Lung (tissue), 12 donors: Measurements from ENCODE around the gene FMR1. TPM values are rescaled to one million over a fixed set of nuclear protein-coding genes. Genes with fewer than 3 reads are reported as not detected.
A peak's percentile ranks its signal among the peaks of the same experiment; 100 is the strongest.

Experiments
- ATAC-seq: fragments of 200-7000 bp; cut with Tn5 transposase; one replicate; pipeline ENCODE4 v1.9.1; 2020; ENCODE audit warnings: moderate number of reproducible peaks; ENCODE audit not compliant: insufficient read depth, low FRiP score
- DNase-seq, 3 donors: peaks; one replicate each; pipeline ENCODE4 v3.0.0-alpha.2; 2013 to 2017
- H3K27ac ChIP-seq, 2 donors: one replicate each; pipeline ENCODE4 v1.5.1; 2013; ENCODE audit warnings: mild to moderate bottlenecking in 2 of 2, moderate library complexity in 2 of 2, control low read depth in 1 of 2, inconsistent platforms in 1 of 2, low read depth in 1 of 2, low read length in 1 of 2
- H3K27me3 ChIP-seq, 3 donors: one replicate each; pipeline ENCODE4 v1.5.1; 2013; ENCODE audit warnings: low read length in 2 of 3; ENCODE audit not compliant: control insufficient read depth in 3 of 3, insufficient read depth in 3 of 3
- H3K36me3 ChIP-seq, 4 donors: one replicate each; pipeline ENCODE4 v1.5.1; 2013; ENCODE audit warnings: low read length in 4 of 4, mild to moderate bottlenecking in 1 of 4, moderate library complexity in 1 of 4; ENCODE audit not compliant: control insufficient read depth in 4 of 4, insufficient read depth in 4 of 4
- H3K4me1 ChIP-seq, 5 donors: one replicate each; pipeline ENCODE4 v1.5.1; 2013; ENCODE audit warnings: low read length in 5 of 5, mild to moderate bottlenecking in 2 of 5, moderate library complexity in 1 of 5; ENCODE audit not compliant: control insufficient read depth in 5 of 5, insufficient read depth in 5 of 5
- H3K4me3 ChIP-seq: one replicate; pipeline ENCODE4 v1.5.1; 2013; ENCODE audit warnings: mild to moderate bottlenecking, control low read depth, moderate library complexity
- H3K9ac ChIP-seq, 2 donors: one replicate each; pipeline ENCODE4 v1.5.1; 2013; ENCODE audit warnings: low read length in 2 of 2, control low read depth in 1 of 2; ENCODE audit not compliant: insufficient read depth in 1 of 2
- H3K9me3 ChIP-seq, 4 donors: one replicate each; pipeline ENCODE4 v1.5.1; 2013; ENCODE audit warnings: low read length in 3 of 4, mild to moderate bottlenecking in 1 of 4, moderate library complexity in 1 of 4; ENCODE audit not compliant: control insufficient read depth in 4 of 4, insufficient read depth in 3 of 4
- CTCF ChIP-seq: IDR thresholded peaks from 2 replicates; pipeline ENCODE4 v1.5.1; 2012; ENCODE audit warnings: mild to moderate bottlenecking; ENCODE audit errors: control extremely low read depth, extremely low read depth
- WGBS, 2 donors: extraction: QIAGEN DNeasy Blood & Tissue Kit; methylation state at CpG; one replicate each; pipeline ENCODE4 v1.1.7; 2013; 5-methylcytosine and 5-hydroxymethylcytosine counted together
- polyA plus RNA-seq, 2 donors: library from polyadenylated mRNA; stranded (reverse); fragments of 200-250 nt; gene quantifications; one replicate each; pipeline ENCODE4 v1.2.1, GENCODE V29; 2013
- total RNA-seq, 2 donors: library from RNA; depleted of rRNA in 1 of 2; stranded (reverse); fragments of >200 nt in 1 of 2; gene quantifications; one replicate each; pipeline ENCODE4 v1.2.1, GENCODE V29; 2014 to 2021
- donor health status: control.
- donor health status: control.
- donor health status: Bipolar disorder and iron deficiency.
- donor health status: healthy.
- donor health status: DM: yes; HTN: yes; CAD: no.

Gene FMR1
- total and polyA plus RNA-seq, 4 donors, result 18.4 to 105 (median 30.7) TPM

- Histone ChIP-seq H3K9me3 (peaks cover 0 to 3% (median 0%) of the 10 kb centered on the region in 4 donors), H3K4me1 (no peaks in the 10 kb centered on the region), H3K36me3 (no peaks in the 10 kb centered on the region), H3K9ac (no peak overlapping the region), H3K27ac (no peak overlapping the region), H3K4me3 (no peak overlapping the region), H3K27me3 (no peaks in the 10 kb centered on the region)
- ATAC-seq, result no peak
- DNase-seq, result no peak
- 70 to 85% methylated on average over 5 of the region's 5 CpGs for WGBS, 2 donors
- no peak for TF ChIP-seq CTCF
Observed at GRCh38 chrX:147877726-147878125, 34.0 kb upstream of the FMR1 start.

GRCh38 chrX:147884958-147885357 lies 26.8 kb upstream of the FMR1 start:
- no peak overlapping the region for H3K4me3 ChIP-seq
- no peak for TF ChIP-seq CTCF
- DNase-seq, result peak in 2 of 3 donors; percentile 2 to 26

GRCh38 chrX:147890756-147891155 lies 21.0 kb upstream of the FMR1 start:
- DNase-seq (no peak), ATAC-seq (no peak)
- Histone ChIP-seq H3K27me3 (no peaks in the 10 kb centered on the region), H3K9me3 (peaks cover 0 to 7% (median 1%) of the 10 kb centered on the region in 4 donors), H3K27ac (no peak overlapping the region), H3K9ac (no peak overlapping the region), H3K4me3 (no peak overlapping the region), H3K36me3 (no peaks in the 10 kb centered on the region), H3K4me1 (peaks cover 0 to 5% (median 0%) of the 10 kb centered on the region in 5 donors)
- 49 to 86% methylated on average over 1 of the region's 1 CpG for WGBS, 2 donors
- TF ChIP-seq CTCF, result no peak

More at GRCh38 chrX:147884958-147885357, 26.8 kb upstream of the FMR1 start:
- ATAC-seq, result no peak
- WGBS, 2 donors, result 28 to 52% methylated on average over 2 of the region's 2 CpGs
- Histone ChIP-seq H3K9me3 (peaks cover 0 to 9% (median 1%) of the 10 kb centered on the region in 4 donors), H3K27me3 (no peaks in the 10 kb centered on the region), H3K4me1 (no peaks in the 10 kb centered on the region), H3K36me3 (no peaks in the 10 kb centered on the region), H3K27ac (no peak overlapping the region), H3K9ac (no peak overlapping the region)

GRCh38 chrX:147891896-147892295 lies 19.8 kb upstream of the FMR1 start:
- no peak for ATAC-seq
- H3K4me3 ChIP-seq, result no peak overlapping the region
- no peaks in the 10 kb centered on the region for H3K27me3 ChIP-seq
- whole genome bisulfite sequencing, 2 donors, result 77 to 85% methylated on average over 1 of the region's 1 CpG
- H3K36me3 ChIP-seq, result no peaks in the 10 kb centered on the region
- no peak overlapping the region for H3K9ac ChIP-seq
- peaks cover 0 to 7% (median under 1%) of the 10 kb centered on the region in 4 donors for H3K9me3 ChIP-seq
- peaks cover 0 to 5% (median 0%) of the 10 kb centered on the region in 5 donors for H3K4me1 ChIP-seq
- no peak for TF ChIP-seq CTCF
- no peak for DNase-seq
- H3K27ac ChIP-seq, result no peak overlapping the region
